Urinary bladder (tissue), 4 donors: ENCODE measurements around the gene PHKB. TPM values are rescaled to one million over a fixed set of nuclear protein-coding genes. Genes with fewer than 3 reads are reported as not detected.
"Not testable (repeated sequence)": the region's sequence is repeated elsewhere in the genome, so short reads cannot be mapped to it uniquely, and the experiment has no call there.

ENCODE experiments used
- DNase-seq: peaks from one replicate; pipeline ENCODE4 v3.0.0-alpha.2; 2015; ENCODE audit errors: extremely low spot score
- H3K27ac ChIP-seq: one replicate; pipeline ENCODE4 v1.5.1; 2013; ENCODE audit warnings: low read depth, mild to moderate bottlenecking, moderate library complexity
- H3K36me3 ChIP-seq: one replicate; pipeline ENCODE4 v1.6.1; 2013; ENCODE audit warnings: mild to moderate bottlenecking, moderate library complexity; ENCODE audit not compliant: insufficient read depth
- H3K4me1 ChIP-seq: one replicate; pipeline ENCODE4 v1.6.1; 2013; ENCODE audit warnings: mild to moderate bottlenecking, moderate library complexity; ENCODE audit not compliant: insufficient read depth
- H3K4me3 ChIP-seq: one replicate; pipeline ENCODE4 v1.5.1; 2013; ENCODE audit warnings: low read depth, low read length
- WGBS: extraction: QIAGEN DNeasy Blood & Tissue Kit; methylation state at CpG from one replicate; pipeline ENCODE4 v1.1.7; 2013; 5-methylcytosine and 5-hydroxymethylcytosine counted together
- polyA plus RNA-seq: library from polyadenylated mRNA; stranded (reverse); fragments of 200-250 nt; gene quantifications from one replicate; pipeline ENCODE4 v1.2.3, GENCODE V29; 2013
- total RNA-seq: library from RNA; depleted of rRNA; stranded (reverse); fragments of >200 nt; gene quantifications from one replicate; pipeline ENCODE4 v1.2.3, GENCODE V29; 2014
- donor health status: healthy with polysubstance abuse.
- donor health status: healthy.

PHKB gene
- total and polyA plus RNA-seq, 2 donors = 25.5 to 162 TPM

- H3K4me3 ChIP-seq = peak overlapping the region; percentile 84
- H3K4me1 ChIP-seq = peaks cover 2% of the 10 kb centered on the region
- H3K36me3 ChIP-seq = no peaks in the 10 kb centered on the region
- DNase-seq = no peak
- H3K27ac ChIP-seq = peak overlapping the region; percentile 97
- WGBS = 1% methylated on average over 4 of the region's 4 CpGs
These were observed 796 bp upstream of the PHKB start for GRCh38 chr16:47460359-47460710.

- peak; percentile 21 for DNase-seq
- Histone ChIP-seq H3K36me3 (no peaks in the 10 kb centered on the region), H3K4me1 (peaks cover 2% of the 10 kb centered on the region), H3K4me3 (peak overlapping the region; percentile 84), H3K27ac (no peak overlapping the region)
- 2% methylated on average over 17 of the region's 17 CpGs for WGBS
These were observed 601 bp downstream of the PHKB start for GRCh38 chr16:47461598-47462266.

- H3K4me1 ChIP-seq = peaks cover 2% of the 10 kb centered on the region
- DNase-seq = no peak
- H3K36me3 ChIP-seq = no peaks in the 10 kb centered on the region
- no peak overlapping the region for H3K4me3 ChIP-seq
- 74% methylated on average over 11 of the region's 11 CpGs for WGBS
- no peak overlapping the region for H3K27ac ChIP-seq
These were observed 2.9 kb downstream of the PHKB start for GRCh38 chr16:47463771-47464624.

- no peak overlapping the region for H3K27ac ChIP-seq
- WGBS = 81% methylated on average over 2 of the region's 2 CpGs
- no peak for DNase-seq
- H3K4me3 ChIP-seq = no peak overlapping the region
- no peaks in the 10 kb centered on the region for H3K36me3 ChIP-seq
- H3K4me1 ChIP-seq = no peaks in the 10 kb centered on the region
These were observed 4.9 kb downstream of the PHKB start for GRCh38 chr16:47465919-47466630.

GRCh38 chr16:47467501-47467900 is 6.4 kb downstream of the PHKB start:
- Histone ChIP-seq H3K36me3 (no peaks in the 10 kb centered on the region), H3K27ac (no peak overlapping the region), H3K4me3 (no peak overlapping the region), H3K4me1 (no peaks in the 10 kb centered on the region)
- WGBS = 88% methylated on average over 2 of the region's 2 CpGs
- DNase-seq = no peak

GRCh38 chr16:47468070-47468689 is 7.0 kb downstream of the PHKB start:
- DNase-seq, H3K4me1 ChIP-seq, H3K4me3 ChIP-seq, H3K36me3 ChIP-seq, H3K27ac ChIP-seq: not testable (repeated sequence)
- 91% methylated on average over 7 of the region's 7 CpGs for WGBS

- Histone ChIP-seq H3K4me3 (no peak overlapping the region), H3K27ac (no peak overlapping the region), H3K4me1 (no peaks in the 10 kb centered on the region), H3K36me3 (no peaks in the 10 kb centered on the region)
- no peak for DNase-seq
- WGBS = 96% methylated on average over 1 of the region's 1 CpG
These were observed 8.1 kb downstream of the PHKB start for GRCh38 chr16:47469227-47469626.

- Histone ChIP-seq H3K4me3 (no peak overlapping the region), H3K4me1 (no peaks in the 10 kb centered on the region), H3K36me3 (no peaks in the 10 kb centered on the region), H3K27ac (no peak overlapping the region)
- WGBS = 98% methylated on average over 7 of the region's 7 CpGs
- no peak for DNase-seq
These were observed 9.1 kb downstream of the PHKB start for GRCh38 chr16:47470211-47470610.

GRCh38 chr16:47470810-47471209 is 9.7 kb downstream of the PHKB start:
- DNase-seq = no peak
- whole genome bisulfite sequencing = 96% methylated on average over 1 of the region's 1 CpG
- no peaks in the 10 kb centered on the region for H3K36me3 ChIP-seq
- H3K4me3 ChIP-seq = no peak overlapping the region
- H3K27ac ChIP-seq = no peak overlapping the region
- no peaks in the 10 kb centered on the region for H3K4me1 ChIP-seq

- not testable (repeated sequence) for H3K27ac ChIP-seq, DNase-seq, H3K4me1 ChIP-seq, H3K36me3 ChIP-seq, H3K4me3 ChIP-seq
- 97% methylated on average over 2 of the region's 2 CpGs for WGBS
These were observed 11.9 kb downstream of the PHKB start for GRCh38 chr16:47473004-47473403.

GRCh38 chr16:47473792-47474191 is 12.7 kb downstream of the PHKB start:
- H3K4me1 ChIP-seq = no peaks in the 10 kb centered on the region
- no peaks in the 10 kb centered on the region for H3K36me3 ChIP-seq
- DNase-seq = no peak
- WGBS = 93% methylated on average over 3 of the region's 3 CpGs
- H3K4me3 ChIP-seq = no peak overlapping the region
- no peak overlapping the region for H3K27ac ChIP-seq

- no peak for DNase-seq
- Histone ChIP-seq H3K36me3 (no peaks in the 10 kb centered on the region), H3K27ac (no peak overlapping the region), H3K4me1 (no peaks in the 10 kb centered on the region), H3K4me3 (no peak overlapping the region)
- WGBS = 15% methylated on average over 1 of the region's 1 CpG
These were observed 14.7 kb downstream of the PHKB start for GRCh38 chr16:47475786-47476185.

- H3K36me3 ChIP-seq = no peaks in the 10 kb centered on the region
- no peak for DNase-seq
These were observed 15.7 kb downstream of the PHKB start for GRCh38 chr16:47476654-47477345.

More at GRCh38 chr16:47476654-47477345, 15.7 kb downstream of the PHKB start:
- H3K4me1 ChIP-seq = no peaks in the 10 kb centered on the region
- H3K4me3 ChIP-seq = no peak overlapping the region
- H3K27ac ChIP-seq = no peak overlapping the region
